Stimulated activated CD8-positive, alpha-beta memory T cell treated with anti-CD3 and anti-CD28 coated beads, Interleukin-15, amount 100 ng/mL, for 48 hours (primary cell): ENCODE results near the gene SPDYE4.

Experiments used
- DNase-seq, 2 donors: peaks; one replicate each; pipeline ENCODE4 v3.0.0-alpha.2; 2020; ENCODE audit warnings: low read depth in 2 of 2

Gene SPDYE4

DNA sequence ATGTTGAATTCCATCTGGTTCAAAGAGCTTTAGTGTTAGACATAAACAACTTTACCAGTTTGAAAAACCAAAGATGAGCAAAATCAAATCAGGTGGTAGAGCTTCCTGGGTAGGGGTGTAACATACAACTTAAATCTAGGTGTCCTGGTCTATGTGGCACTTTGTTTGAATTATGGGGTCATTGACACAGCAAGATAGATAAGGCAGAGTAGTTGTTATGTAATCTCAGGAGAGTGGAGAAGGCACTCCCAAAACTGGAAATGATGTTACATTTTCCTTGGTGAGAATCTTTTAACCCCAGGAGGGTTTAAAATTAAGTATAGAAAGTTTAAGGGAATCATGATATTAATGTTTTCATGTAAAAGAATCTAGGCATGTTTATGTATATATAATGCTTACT lies 45.6 kb downstream of the SPDYE4 start:
- no peak for DNase-seq

DNA sequence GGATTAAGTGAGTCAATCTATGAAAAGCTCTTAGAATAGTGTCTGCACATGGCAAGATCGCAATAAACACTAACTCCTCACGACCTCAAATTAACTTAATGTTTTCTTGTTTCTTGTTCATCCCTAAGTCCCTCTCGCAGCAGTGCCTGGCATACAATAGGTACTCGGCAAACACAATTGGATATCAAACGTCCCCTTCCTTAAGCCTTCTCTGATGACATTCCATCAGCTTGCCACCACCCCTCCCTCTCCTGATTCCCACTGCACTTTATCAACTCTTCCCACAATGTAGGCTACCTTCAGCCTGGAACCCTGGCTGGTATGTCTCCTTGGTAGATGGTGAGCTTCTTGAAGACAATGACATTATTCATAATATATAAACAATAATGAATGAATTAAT lies 47.1 kb downstream of the SPDYE4 start:
- DNase-seq, result no peak

DNA sequence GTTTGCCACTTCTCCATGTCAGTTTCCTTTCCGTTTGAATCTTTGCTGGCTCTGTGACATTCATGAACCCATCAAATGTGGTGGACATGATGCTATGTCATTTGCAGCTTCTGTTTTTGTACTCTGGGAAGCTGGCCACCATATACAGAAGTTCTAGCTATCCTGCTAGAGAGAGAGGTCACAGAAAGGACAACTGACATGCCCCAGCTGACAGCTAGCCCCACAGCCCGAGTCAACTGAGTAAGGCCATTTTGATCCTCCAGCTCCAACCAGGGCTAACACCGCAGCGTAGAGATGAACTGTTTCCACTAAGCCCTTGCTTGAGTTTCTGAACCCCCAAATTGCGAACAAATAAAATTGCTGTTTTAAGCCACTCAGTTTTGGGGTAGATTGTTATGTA lies 47.5 kb downstream of the SPDYE4 start:
- no peak for DNase-seq

DNA sequence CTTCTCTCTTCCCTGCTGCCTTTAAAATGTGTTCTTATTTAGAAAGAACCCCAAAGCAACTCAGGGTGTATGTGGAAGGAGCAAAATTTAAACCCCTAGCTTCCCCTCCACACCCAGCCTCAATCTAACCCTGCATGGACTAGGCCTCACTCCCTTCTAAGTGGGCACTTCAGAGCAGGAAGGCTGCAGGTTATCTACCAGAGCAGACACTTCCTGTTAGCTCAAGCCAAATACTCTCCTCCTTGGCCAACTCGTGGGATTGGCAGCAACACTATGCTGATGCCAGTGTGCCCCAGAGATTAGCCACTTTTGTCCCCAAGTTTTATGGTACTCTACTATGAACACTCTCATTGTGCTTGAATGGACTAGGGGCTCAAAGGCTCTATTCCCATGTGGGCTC lies 49.3 kb downstream of the SPDYE4 start:
- no peak for DNase-seq

DNA sequence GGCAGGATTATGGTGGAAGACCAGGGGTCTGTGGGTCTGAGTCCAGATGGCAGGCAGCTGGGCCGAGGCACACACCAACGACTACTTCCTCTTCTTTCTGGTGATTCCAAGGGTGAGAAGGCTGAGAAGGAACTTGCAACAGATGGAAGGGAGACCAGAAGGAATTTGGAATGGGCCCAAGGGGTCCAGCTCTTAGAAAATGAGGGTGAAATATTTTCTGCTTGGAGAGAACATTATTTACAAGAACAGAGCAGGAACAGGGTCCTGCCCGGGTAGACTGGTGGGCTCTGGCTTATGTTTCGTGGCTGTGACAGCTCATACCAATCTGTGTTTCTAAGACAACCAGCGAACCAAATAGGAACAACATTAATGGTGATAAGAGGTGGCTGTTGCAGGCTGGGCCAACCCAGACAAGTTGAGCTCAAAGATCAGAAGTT lies 50.3 kb downstream of the SPDYE4 start:
- DNase-seq, result no peak

DNA sequence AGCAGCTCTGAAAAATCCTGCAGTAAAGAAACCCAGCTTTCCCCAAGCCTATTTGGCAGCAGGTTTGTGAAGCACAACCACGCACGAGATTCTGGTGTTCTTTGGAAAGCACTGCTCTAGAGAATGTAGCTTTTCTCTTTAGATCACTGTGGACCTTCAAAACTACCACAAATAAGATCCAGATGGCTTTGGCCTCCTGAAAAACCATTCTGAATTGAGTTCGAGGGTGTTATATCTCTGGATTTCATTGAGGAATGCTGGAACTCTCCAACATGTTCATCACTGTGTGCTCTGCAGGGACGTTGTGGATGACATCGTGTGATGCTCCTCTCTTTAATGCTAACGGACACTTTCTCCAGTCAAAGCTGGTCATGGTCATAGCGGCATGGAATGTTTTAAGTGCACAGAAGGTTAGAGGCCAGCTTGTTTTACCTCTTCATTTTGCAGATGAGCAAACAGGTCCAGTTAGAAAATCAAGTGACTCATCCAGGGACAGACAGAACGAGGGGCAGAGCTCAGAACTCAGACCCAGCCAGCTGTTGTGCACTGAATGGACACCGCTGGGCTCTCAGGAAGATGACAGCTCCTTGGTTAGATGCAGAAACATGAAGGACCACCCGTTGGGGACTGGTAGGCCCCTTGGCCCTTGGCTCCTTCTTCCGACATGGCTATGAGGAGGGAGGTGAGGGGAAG lies 50.9 kb downstream of the SPDYE4 start:
- no peak for DNase-seq

DNA sequence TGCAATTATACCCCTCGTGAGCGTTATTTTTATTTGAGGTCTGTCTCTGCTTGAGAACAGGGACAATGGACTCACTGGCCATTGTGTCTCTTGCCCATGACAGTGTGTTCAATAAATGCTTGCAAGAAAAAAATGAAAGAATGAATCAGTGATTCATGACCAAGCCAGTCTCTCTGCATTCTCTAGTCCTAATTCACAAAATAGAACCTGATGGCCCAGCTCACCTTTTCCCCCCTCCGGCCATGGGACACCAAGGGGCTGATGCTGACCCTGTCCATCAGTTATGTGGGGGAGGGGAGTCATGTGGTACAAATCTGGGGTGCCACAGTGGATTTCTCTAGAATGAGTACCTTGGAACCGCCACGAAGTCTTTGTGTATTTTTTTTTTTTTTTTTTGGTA lies 51.9 kb downstream of the SPDYE4 start:
- no peak for DNase-seq

DNA sequence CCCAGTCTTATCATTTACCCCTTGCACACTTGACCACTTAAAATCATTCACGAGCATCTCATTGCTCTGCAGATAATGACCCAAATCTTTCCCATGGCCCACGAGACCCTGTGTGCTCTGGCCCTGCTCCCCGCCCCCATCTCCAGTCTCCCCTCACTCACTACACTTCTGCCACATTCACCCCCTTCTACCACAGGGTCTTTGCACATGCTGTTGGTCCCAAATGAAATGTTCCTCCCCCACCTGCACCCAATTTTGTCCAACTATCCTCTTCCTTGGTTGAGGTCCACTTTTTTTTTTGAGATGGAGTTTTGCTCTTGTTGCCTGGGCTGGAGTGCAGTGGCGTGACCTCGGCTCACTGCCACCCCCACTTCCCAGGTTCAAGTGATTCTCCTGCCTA lies 52.9 kb downstream of the SPDYE4 start:
- DNase-seq, result no peak

DNA sequence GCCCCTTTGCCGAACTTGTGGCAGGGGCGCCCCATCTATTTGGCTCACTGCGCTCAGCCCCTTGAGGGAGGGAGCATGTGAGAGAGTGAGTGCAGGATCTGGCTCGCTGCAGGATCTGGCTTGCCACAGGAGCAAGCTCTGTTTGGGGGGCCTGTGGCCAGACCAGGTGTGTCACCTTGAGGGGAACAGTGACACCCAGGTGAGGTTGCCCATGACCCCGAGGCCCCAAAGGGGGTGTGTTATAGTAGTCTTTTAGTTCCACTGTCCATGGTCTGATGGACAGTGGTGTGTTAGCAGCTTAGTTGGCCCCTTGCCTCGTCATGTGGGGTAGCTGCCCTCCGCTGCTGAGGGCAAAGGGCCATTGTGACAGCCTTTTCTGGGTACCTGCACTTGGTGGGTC lies 55.3 kb downstream of the SPDYE4 start:
- DNase-seq, result no peak

DNA sequence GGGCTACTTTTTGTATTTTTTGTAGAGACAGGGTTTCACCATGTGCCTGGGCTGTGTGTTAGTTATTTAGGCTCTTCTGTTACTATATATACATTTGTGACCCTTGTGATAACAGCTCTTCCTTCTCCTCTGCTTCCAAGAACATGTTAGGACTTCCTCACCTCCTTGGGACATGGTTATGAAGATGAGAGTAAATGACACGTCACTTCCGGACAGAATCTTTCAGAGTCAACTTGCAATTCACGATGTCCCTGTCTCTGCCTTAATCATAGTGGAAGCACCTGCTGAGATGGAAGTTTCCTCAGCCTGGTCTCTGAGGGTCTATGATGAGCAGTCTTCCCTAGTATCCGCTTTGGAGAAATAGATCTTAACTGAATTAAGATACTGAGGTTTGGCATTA lies 56.6 kb downstream of the SPDYE4 start:
- no peak for DNase-seq

DNA sequence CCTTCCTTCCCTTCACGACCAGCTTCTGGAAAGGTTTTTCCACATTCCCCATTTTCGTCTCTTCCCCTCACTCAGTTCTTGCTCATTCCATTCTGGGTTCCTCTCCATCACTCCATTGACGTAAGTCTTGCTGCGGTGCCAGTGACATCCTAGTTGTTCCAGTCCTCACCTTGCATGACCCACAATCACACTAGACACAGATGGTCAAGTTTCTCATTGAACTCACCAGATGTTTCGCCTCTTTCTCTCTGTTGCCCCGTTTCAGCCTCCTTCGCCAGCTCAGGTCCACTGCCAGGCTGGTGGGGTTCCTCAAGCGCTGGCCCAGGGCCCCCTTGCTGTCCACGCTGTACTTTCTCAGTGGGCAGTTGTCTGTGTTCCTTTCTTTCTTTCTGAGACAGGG lies 57.1 kb downstream of the SPDYE4 start:
- no peak for DNase-seq
